ENCODE data around the gene RASGRP4.

- TF ChIP-seq CTCF (conservative IDR thresholded peaks at IDR 0.05 in 1 of 2, IDR thresholded peaks at IDR 0.05 in 1 of 2; ENCODE audit: low read depth in 1 of 2, low read length in 2 of 2) (no peak), EZH2 (IDR thresholded peaks at IDR 0.05; ENCODE audit: low read length, missing control alignments) (no peak)
These were observed 40.0 kb upstream of the RASGRP4 start for GRCh38 chr19:38466050-38466449.
